Natural killer cell (primary cell): ENCODE measurements around the gene GGTA1. TPM values are rescaled to one million over a fixed set of nuclear protein-coding genes. Genes with fewer than 3 reads are reported as not detected.
"Not testable (repeated sequence)": the region's sequence is repeated elsewhere in the genome, so short reads cannot be mapped to it uniquely, and the experiment has no call there.

Experiments used
- ATAC-seq, 3 donors: fragments of 150-1000 bp in 2 of 3; fragments of 200-7000 bp in 1 of 3; cut with Tn5 transposase; 1 replicate in 1 of 3; 2 replicates in 2 of 3; pipeline ENCODE4 v1.10.0; 2021; ENCODE audit warnings: mild to moderate bottlenecking in 2 of 3, moderate library complexity in 2 of 3
- DNase-seq, 2 donors: peaks; one replicate each; pipeline versions ENCODE4 v3.0.0 to v3.0.0-alpha.2; 2013 to 2021; ENCODE audit warnings: mixed read lengths in 1 of 2
- H3K27ac ChIP-seq: one replicate; pipeline ENCODE4 v1.5.1; 2013; ENCODE audit warnings: mild to moderate bottlenecking, low read length
- H3K27me3 ChIP-seq: one replicate; pipeline ENCODE4 v1.6.1; 2013; ENCODE audit warnings: low read length; ENCODE audit not compliant: control insufficient read depth, insufficient read depth
- H3K36me3 ChIP-seq: one replicate; pipeline ENCODE4 v1.6.1; 2013; ENCODE audit warnings: low read length; ENCODE audit not compliant: control insufficient read depth, insufficient read depth
- H3K4me1 ChIP-seq: one replicate; pipeline ENCODE4 v1.6.1; 2013; ENCODE audit warnings: low read length; ENCODE audit not compliant: control insufficient read depth, insufficient read depth
- H3K4me3 ChIP-seq: one replicate; pipeline ENCODE4 v1.5.1; 2013; ENCODE audit warnings: low read length
- H3K9me3 ChIP-seq: one replicate; pipeline ENCODE4 v1.6.1; 2013; ENCODE audit warnings: low read length; ENCODE audit not compliant: control insufficient read depth, insufficient read depth
- H3K27ac Mint-ChIP-seq, 2 donors: one replicate each; pipeline ENCODE4 v1.8.0; 2022; ENCODE audit warnings: mild to moderate bottlenecking in 2 of 2, mixed read lengths in 2 of 2, moderate library complexity in 1 of 2
- H3K27me3 Mint-ChIP-seq, 2 donors: one replicate each; pipeline ENCODE4 v1.8.0; 2022; ENCODE audit warnings: low read depth in 2 of 2, mixed read lengths in 2 of 2
- H3K36me3 Mint-ChIP-seq: one replicate; pipeline ENCODE4 v1.8.0; 2022; ENCODE audit warnings: mixed read lengths
- H3K4me1 Mint-ChIP-seq, 2 donors: one replicate each; pipeline ENCODE4 v1.8.0; 2022; ENCODE audit warnings: mixed read lengths in 2 of 2
- H3K4me3 Mint-ChIP-seq: one replicate; pipeline ENCODE4 v1.8.0; 2022; ENCODE audit warnings: mild to moderate bottlenecking, moderate library complexity, mixed read lengths
- H3K9me3 Mint-ChIP-seq, 2 donors: one replicate each; pipeline ENCODE4 v1.8.0; 2022; ENCODE audit warnings: mixed read lengths in 2 of 2
- WGBS: methylation state at CpG from one replicate; pipeline ENCODE4 v1.1.7; 2013; ENCODE audit warnings: missing lambda C conversion rate; ENCODE audit not compliant: insufficient coverage; 5-methylcytosine and 5-hydroxymethylcytosine counted together
- intact Hi-C: fragments of 100-400 bp; cut with micrococcal nuclease; formaldehyde crosslinking; loops from one replicate; pipeline ENCODE4 v1.14.2; 2022
- total RNA-seq, 4 donors: library from RNA; stranded (reverse); fragments of 120-200 nt in 1 of 4; gene quantifications; one replicate each; pipeline versions ENCODE4 v1.2.3 to v1.2.4, GENCODE V29; 2013 to 2022
- TF ChIP-seq, protein P1 (sequence below): fragments of 200-600 bp; IDR thresholded peaks from one replicate; pipeline ENCODE4 v1.8.0; 2022; ENCODE audit warnings: antibody characterized with exemption

Gene GGTA1
- total RNA-seq, 3 donors from 2014 or later (not counting 1 experiment from before 2014, with no cell fraction given) = 0.23 to 0.87 (median 0.55) TPM

DNA sequence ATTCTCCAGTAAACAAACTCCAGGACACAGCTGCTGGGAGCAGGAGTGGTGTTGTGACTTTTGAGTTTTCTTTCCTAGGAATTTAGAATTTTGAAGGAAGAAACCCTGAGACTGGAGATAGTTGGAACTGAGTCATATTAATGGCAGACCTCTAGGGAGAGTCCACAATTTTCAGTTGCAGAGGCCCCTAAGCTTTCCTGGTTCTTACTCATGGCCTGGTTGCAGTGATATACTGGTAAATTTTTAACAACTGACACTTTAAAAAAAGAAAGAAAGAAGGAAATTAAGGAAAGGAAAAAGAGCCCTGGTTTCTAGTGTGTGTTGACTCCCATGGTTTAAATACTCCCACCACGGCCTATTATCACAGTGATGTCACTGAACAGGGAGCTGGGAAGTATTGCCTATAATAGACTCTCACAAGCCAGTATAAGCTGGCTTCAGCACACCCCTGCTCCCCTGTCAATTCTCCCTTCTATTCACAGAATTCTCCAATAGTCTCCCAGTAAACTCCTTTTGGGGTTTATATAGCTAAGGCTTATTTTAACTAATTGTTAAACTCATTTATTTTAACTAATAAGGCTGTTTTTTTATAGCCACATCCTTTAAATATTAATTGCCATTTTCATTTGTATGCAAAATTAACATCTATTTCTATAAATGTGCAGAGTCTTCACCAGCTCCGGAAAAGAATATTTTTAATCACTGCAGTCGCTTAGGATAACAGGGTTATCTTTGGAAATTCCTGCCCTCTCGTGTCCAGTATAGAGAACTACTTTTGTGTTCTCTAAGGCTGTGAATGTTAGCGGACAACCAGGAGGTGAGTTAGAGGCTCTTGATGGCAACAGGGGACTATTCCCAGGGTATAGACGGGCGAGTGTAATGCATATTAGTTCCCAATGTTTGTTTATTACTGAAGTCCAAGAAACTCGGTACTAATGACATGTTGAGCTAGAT lies 59.7 kb downstream of the GGTA1 start:
- DNase-seq (no peak), ATAC-seq (no peak)
- H3K27me3 ChIP-seq = no peaks in the 10 kb centered on the region
- no peak overlapping the region for H3K27ac ChIP-seq
- H3K9me3 ChIP-seq = no peaks in the 10 kb centered on the region
- TF ChIP-seq, protein P1, sequence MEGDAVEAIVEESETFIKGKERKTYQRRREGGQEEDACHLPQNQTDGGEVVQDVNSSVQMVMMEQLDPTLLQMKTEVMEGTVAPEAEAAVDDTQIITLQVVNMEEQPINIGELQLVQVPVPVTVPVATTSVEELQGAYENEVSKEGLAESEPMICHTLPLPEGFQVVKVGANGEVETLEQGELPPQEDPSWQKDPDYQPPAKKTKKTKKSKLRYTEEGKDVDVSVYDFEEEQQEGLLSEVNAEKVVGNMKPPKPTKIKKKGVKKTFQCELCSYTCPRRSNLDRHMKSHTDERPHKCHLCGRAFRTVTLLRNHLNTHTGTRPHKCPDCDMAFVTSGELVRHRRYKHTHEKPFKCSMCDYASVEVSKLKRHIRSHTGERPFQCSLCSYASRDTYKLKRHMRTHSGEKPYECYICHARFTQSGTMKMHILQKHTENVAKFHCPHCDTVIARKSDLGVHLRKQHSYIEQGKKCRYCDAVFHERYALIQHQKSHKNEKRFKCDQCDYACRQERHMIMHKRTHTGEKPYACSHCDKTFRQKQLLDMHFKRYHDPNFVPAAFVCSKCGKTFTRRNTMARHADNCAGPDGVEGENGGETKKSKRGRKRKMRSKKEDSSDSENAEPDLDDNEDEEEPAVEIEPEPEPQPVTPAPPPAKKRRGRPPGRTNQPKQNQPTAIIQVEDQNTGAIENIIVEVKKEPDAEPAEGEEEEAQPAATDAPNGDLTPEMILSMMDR = no peak
- intact Hi-C loops = no loop called here
- H3K4me1 ChIP-seq = no peaks in the 10 kb centered on the region
- 88% methylated on average over 8 of the region's 8 CpGs for WGBS
- H3K4me3 ChIP-seq = no peak overlapping the region
- H3K27ac Mint-ChIP-seq = no peak overlapping the region
- H3K9me3 Mint-ChIP-seq = no peaks in the 10 kb centered on the region
- no peaks in the 10 kb centered on the region for H3K4me1 Mint-ChIP-seq
- no peak overlapping the region for H3K4me3 Mint-ChIP-seq
- peaks cover 19 to 20% of the 10 kb centered on the region in 2 donors for H3K27me3 Mint-ChIP-seq
- peaks cover 5% of the 10 kb centered on the region for H3K36me3 Mint-ChIP-seq
- no peaks in the 10 kb centered on the region for H3K36me3 ChIP-seq

DNA sequence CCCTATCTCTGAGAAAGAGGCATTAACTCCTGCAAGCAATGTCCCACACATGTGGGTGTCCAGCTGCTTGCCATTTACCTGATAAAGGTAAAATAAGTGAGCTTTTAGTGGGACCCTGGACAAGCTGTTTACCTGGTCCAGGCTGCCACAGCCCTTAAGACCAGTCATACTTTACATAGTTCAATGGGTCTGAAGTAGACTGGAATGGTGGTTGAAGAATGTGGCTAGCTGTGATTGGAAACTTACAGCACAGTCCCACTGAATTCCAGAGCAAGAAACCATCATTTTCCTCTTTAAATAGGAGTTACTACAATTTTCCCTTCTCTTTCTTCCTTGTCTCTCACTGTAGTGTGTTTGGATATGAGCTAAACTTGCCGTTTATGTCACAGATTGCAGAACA lies 60.6 kb downstream of the GGTA1 start:
- Mint-ChIP-seq H3K9me3 (no peaks in the 10 kb centered on the region), H3K27me3 (peaks cover 20 to 26% of the 10 kb centered on the region in 2 donors), H3K36me3 (peaks cover 5% of the 10 kb centered on the region), H3K4me1 (no peaks in the 10 kb centered on the region), H3K4me3 (no peak overlapping the region), H3K27ac (no peak overlapping the region)
- Histone ChIP-seq H3K36me3 (no peaks in the 10 kb centered on the region), H3K4me3 (no peak overlapping the region), H3K4me1 (no peaks in the 10 kb centered on the region), H3K27ac (no peak overlapping the region), H3K9me3 (no peaks in the 10 kb centered on the region), H3K27me3 (no peaks in the 10 kb centered on the region)
- DNase-seq (no peak), ATAC-seq (no peak)
- intact Hi-C loops = no loop called here
- 83% methylated on average over 1 of the region's 1 CpG for WGBS
- TF ChIP-seq, protein P1 = no peak

DNA sequence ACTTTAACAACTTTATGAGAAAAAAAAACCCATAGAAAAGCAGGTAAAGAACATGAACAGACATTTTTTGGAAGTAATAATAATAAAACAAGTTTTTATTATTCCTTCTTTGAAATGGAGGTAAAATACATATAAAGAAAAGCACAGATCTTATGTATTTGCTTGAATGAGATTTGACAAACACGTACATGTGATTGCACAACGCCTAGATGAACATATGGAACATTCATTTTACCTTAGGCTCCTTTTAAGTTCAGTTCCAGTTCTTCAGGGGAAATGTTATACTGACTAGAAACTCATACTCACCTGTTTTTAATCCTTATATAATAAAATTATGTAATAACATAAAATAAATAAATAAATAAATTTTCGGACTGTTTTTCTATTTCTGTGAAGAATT lies 61.8 kb downstream of the GGTA1 start:
- TF ChIP-seq, protein P1 = no peak
- intact Hi-C loops = no loop called here
- Mint-ChIP-seq H3K27me3 (peaks cover 17 to 26% of the 10 kb centered on the region in 2 donors), H3K27ac (no peak overlapping the region), H3K4me1 (no peaks in the 10 kb centered on the region), H3K36me3 (peaks cover 5% of the 10 kb centered on the region), H3K9me3 (no peaks in the 10 kb centered on the region), H3K4me3 (no peak overlapping the region)
- Histone ChIP-seq H3K27ac (no peak overlapping the region), H3K4me1 (no peaks in the 10 kb centered on the region), H3K36me3 (no peaks in the 10 kb centered on the region), H3K9me3 (no peaks in the 10 kb centered on the region), H3K4me3 (no peak overlapping the region), H3K27me3 (no peaks in the 10 kb centered on the region)
- 100% methylated on average over 2 of the region's 3 CpGs for WGBS
- ATAC-seq (no peak), DNase-seq (no peak)

DNA sequence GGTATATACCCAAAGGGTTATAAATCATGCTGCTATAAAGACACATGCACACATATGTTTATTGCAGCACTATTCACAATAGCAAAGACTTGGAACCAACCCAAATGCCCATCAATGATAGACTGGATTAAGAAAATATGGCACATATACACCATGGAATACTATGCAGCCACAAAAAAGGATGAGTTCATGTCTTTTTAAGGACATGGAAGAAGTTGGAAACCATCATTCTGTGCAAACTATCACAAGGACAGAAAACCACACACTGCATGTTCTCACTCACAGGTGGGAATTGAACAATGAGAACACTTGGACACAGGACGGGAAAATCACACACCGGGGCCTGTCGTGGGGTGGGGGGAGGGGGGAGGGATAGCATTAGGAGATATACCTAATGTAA lies 62.6 kb downstream of the GGTA1 start:
- H3K4me3 ChIP-seq, H3K4me3 Mint-ChIP-seq, H3K36me3 ChIP-seq, H3K27ac ChIP-seq, H3K9me3 ChIP-seq, H3K36me3 Mint-ChIP-seq, intact Hi-C loops, DNase-seq, H3K27me3 ChIP-seq, ATAC-seq, H3K27ac Mint-ChIP-seq, H3K9me3 Mint-ChIP-seq, H3K4me1 ChIP-seq, H3K4me1 Mint-ChIP-seq: not testable (repeated sequence)
- peaks cover 16 to 26% of the 10 kb centered on the region in 2 donors for H3K27me3 Mint-ChIP-seq
- no CpG with 5 or more reads among the region's 3 CpGs for WGBS
